Keratinocyte (primary cell): ENCODE data around the gene RNPS1. TPM values are rescaled to one million over a fixed set of nuclear protein-coding genes. Genes with fewer than 3 reads are reported as not detected.
"Not testable (repeated sequence)": the region's sequence is repeated elsewhere in the genome, so short reads cannot be mapped to it uniquely, and the experiment has no call there.

Experiments used
- DNase-seq: peaks from one replicate; pipeline ENCODE4 v3.0.0-alpha.2; 2011; ENCODE audit warnings: low read depth, missing footprints, low spot score
- FAIRE-seq: peaks from 2 replicates; lab custom pipeline; 2011; peaks lifted over from hg19 to GRCh38; lab: Jason Lieb, UNC
- H2AFZ ChIP-seq: 2 replicates; pipeline ENCODE4 v1.6.0; 2012; ENCODE audit warnings: low read length, control low read depth, inconsistent platforms; ENCODE audit not compliant: control insufficient read depth
- H3K27ac ChIP-seq: 2 replicates; pipeline ENCODE4 v1.5.1; 2011; ENCODE audit warnings: low read length; ENCODE audit not compliant: control insufficient read depth, insufficient read depth
- H3K27me3 ChIP-seq: 3 replicates; pipeline ENCODE4 v1.6.0; 2011; ENCODE audit warnings: low read length; ENCODE audit not compliant: control insufficient read depth, insufficient read depth; ENCODE audit errors: extremely low read depth
- H3K36me3 ChIP-seq, 2 experiments: 2 replicates in 1 of 2; 3 replicates in 1 of 2; pipeline ENCODE4 v1.5.1; 2011; ENCODE audit warnings: low read length in 2 of 2, mild to moderate bottlenecking in 1 of 2; ENCODE audit not compliant: control insufficient read depth in 2 of 2, insufficient read depth in 2 of 2; ENCODE audit errors: extremely low read depth in 1 of 2
- H3K4me1 ChIP-seq: 3 replicates; pipeline ENCODE4 v1.5.1; 2011; ENCODE audit warnings: low read length; ENCODE audit not compliant: control insufficient read depth, insufficient read depth; ENCODE audit errors: extremely low read depth
- H3K4me2 ChIP-seq: 3 replicates; pipeline ENCODE4 v1.6.0; 2011; ENCODE audit warnings: low read depth, low read length; ENCODE audit not compliant: control insufficient read depth, insufficient read depth; ENCODE audit errors: extremely low read depth
- H3K4me3 ChIP-seq, 3 experiments: fragments of 200-600 bp in 1 of 3; sonication (generic) in 1 of 3; 2 replicates in 2 of 3; 3 replicates in 1 of 3; pipeline ENCODE4 v1.5.1; 2011 to 2016; ENCODE audit warnings: low read length in 3 of 3, mild to moderate bottlenecking in 3 of 3, control low read depth in 2 of 3, inconsistent platforms in 1 of 3, low read depth in 1 of 3, mixed read lengths in 1 of 3, mixed run types in 1 of 3, moderate library complexity in 1 of 3; ENCODE audit not compliant: control insufficient read depth in 2 of 3, insufficient read depth in 2 of 3; ENCODE audit errors: extremely low read depth in 1 of 3
- H3K79me2 ChIP-seq: 2 replicates; pipeline ENCODE4 v1.6.0; 2012; ENCODE audit warnings: low read length; ENCODE audit not compliant: control insufficient read depth, insufficient read depth
- H3K9ac ChIP-seq: 3 replicates; pipeline ENCODE4 v1.6.0; 2011; ENCODE audit warnings: low read length; ENCODE audit not compliant: control insufficient read depth, insufficient read depth; ENCODE audit errors: extremely low read depth
- H3K9me1 ChIP-seq: 3 replicates; pipeline ENCODE4 v1.6.0; 2011; ENCODE audit warnings: low read length; ENCODE audit not compliant: control insufficient read depth, insufficient read depth; ENCODE audit errors: extremely low read depth
- H3K9me3 ChIP-seq: 2 replicates; pipeline ENCODE4 v1.5.1; 2012; ENCODE audit warnings: low read depth, low read length; ENCODE audit not compliant: control insufficient read depth
- H4K20me1 ChIP-seq: 3 replicates; pipeline ENCODE4 v1.6.0; 2011; ENCODE audit warnings: low read length; ENCODE audit not compliant: control insufficient read depth, insufficient read depth; ENCODE audit errors: extremely low read depth
- CTCF ChIP-seq, 3 experiments: IDR thresholded peaks in 1 of 3; conservative IDR thresholded peaks in 1 of 3; optimal IDR thresholded peaks in 1 of 3; 2 replicates in 2 of 3; 3 replicates in 1 of 3; pipeline versions ENCODE3 to v1.5.1; 2011; ENCODE audit warnings: low read length in 3 of 3, mild to moderate bottlenecking in 3 of 3, moderate library complexity in 2 of 3, control low read depth in 1 of 3, inconsistent platforms in 1 of 3; ENCODE audit not compliant: insufficient read depth in 2 of 3; ENCODE audit errors: extremely low read depth in 1 of 3
- EZH2 ChIP-seq: IDR thresholded peaks from one replicate; pipeline ENCODE4 v1.6.1; 2012; ENCODE audit warnings: inconsistent platforms, mild to moderate bottlenecking, low read length, moderate library complexity
- dilution Hi-C: fragments of 300-500 bp; cut with MboI; formaldehyde crosslinking; loops from one replicate; pipeline ENCODE4 v1.7.0; 2020; ENCODE audit warnings: low sequenced_read_pairs; ENCODE audit not compliant: extremely low pct_ligation_motif_present
- polyA plus RNA-seq, 5 experiments: library from polyadenylated mRNA; depleted of rRNA in 3 of 5; stranded (reverse) in 3 of 5; stranded (forward) in 1 of 5; unstranded in 1 of 5; fragments of >200 nt; gene quantifications; 1 replicate in 1 of 5; 2 replicates in 3 of 5; 3 replicates in 1 of 5; pipeline versions ENCODE4 v1.2.1 to v1.2.3, GENCODE V29; 2011 to 2012; ENCODE audit warnings: missing spikeins in 2 of 5, low read depth in 1 of 5, low replicate concordance in 1 of 5

RNPS1 gene
- polyA plus RNA-seq, 1 donor (not counting 4 experiments of a cell fraction or from before 2014, with no cell fraction given), result 89.4 TPM

DNA sequence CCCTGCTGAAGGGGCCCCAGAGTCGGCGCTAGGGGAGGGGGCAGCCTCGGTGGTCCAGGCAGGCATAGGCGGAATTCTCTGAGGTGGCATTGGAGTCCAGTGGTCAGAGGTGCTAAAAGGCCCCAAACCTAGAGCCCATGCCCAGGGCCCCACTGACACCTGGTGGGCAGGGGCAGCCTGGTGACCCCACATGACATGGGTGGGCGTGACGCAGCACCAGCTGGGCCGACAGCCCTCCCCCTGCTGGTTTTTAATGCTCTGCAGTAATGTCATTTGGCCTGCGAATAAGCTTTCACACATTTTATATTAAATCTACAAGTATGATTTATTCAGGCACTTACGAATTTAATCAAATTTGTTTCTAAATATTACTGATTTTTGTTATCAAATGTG lies 2.1 kb upstream of the RNPS1 start:
- no peak overlapping the region for H2AFZ ChIP-seq
- peaks cover 15% of the 10 kb centered on the region for H4K20me1 ChIP-seq
- H3K4me1 ChIP-seq, result peaks cover 15% of the 10 kb centered on the region
- H3K79me2 ChIP-seq, result peaks cover 34% of the 10 kb centered on the region
- no peaks in the 10 kb centered on the region for H3K27me3 ChIP-seq
- peaks cover 1 to 4% of the 10 kb centered on the region in 2 experiments for H3K36me3 ChIP-seq
- H3K4me3 ChIP-seq, result no peak overlapping the region
- no peak overlapping the region for H3K9ac ChIP-seq
- dilution Hi-C loops, result no loop called here
- no peak for FAIRE-seq
- no peak overlapping the region for H3K4me2 ChIP-seq
- DNase-seq, result no peak
- no peaks in the 10 kb centered on the region for H3K9me3 ChIP-seq
- peaks cover 2% of the 10 kb centered on the region for H3K9me1 ChIP-seq
- H3K27ac ChIP-seq, result no peak overlapping the region
- TF ChIP-seq CTCF (optimal IDR thresholded peaks at IDR 0.05 in 1 of 3, IDR thresholded peaks at IDR 0.05 in 1 of 3, conservative IDR thresholded peaks at IDR 0.05 in 1 of 3; ENCODE audit: extremely low read depth in 1 of 3, insufficient read depth in 2 of 3, low read length in 3 of 3), result no peak
- TF ChIP-seq EZH2, result no peak

- H3K9me3 ChIP-seq, dilution Hi-C loops, H3K27me3 ChIP-seq, DNase-seq, H3K9me1 ChIP-seq, FAIRE-seq: not testable (repeated sequence)
- H3K79me2 ChIP-seq, result peaks cover 60% of the 10 kb centered on the region
- peak overlapping the region; percentile 22 for H3K4me2 ChIP-seq
- H3K9ac ChIP-seq, result peak overlapping the region; percentile 92
- H2AFZ ChIP-seq, result peak overlapping the region; percentile 100
- peaks cover 35% of the 10 kb centered on the region for H4K20me1 ChIP-seq
- H3K4me1 ChIP-seq, result peaks cover 15% of the 10 kb centered on the region
- peaks cover 11 to 24% of the 10 kb centered on the region in 2 experiments for H3K36me3 ChIP-seq
- peak overlapping the region; percentile 86 to 94 (median 89) for H3K4me3 ChIP-seq
- peak overlapping the region; percentile 95 for H3K27ac ChIP-seq
Measured at GRCh38 chr16:2267505-2267912, 417 bp downstream of the RNPS1 start.

GRCh38 chr16:2266887-2267286 lies 1.0 kb downstream of the RNPS1 start:
- H3K9me1 ChIP-seq, H2AFZ ChIP-seq, H3K27me3 ChIP-seq, DNase-seq, dilution Hi-C loops, H3K9me3 ChIP-seq: not testable (repeated sequence)
- Histone ChIP-seq H3K4me2 (peak overlapping the region; percentile 83), H3K4me3 (peak overlapping the region; percentile 86 to 94 (median 89)), H3K9ac (peak overlapping the region; percentile 92), H3K36me3 (peaks cover 14 to 31% of the 10 kb centered on the region in 2 experiments), H3K79me2 (peaks cover 66% of the 10 kb centered on the region), H3K4me1 (peaks cover 15% of the 10 kb centered on the region), H4K20me1 (peaks cover 39% of the 10 kb centered on the region), H3K27ac (peak overlapping the region; percentile 95)
- peak; percentile 29 for FAIRE-seq

GRCh38 chr16:2263026-2263425 lies 4.9 kb downstream of the RNPS1 start:
- H3K27me3 ChIP-seq, dilution Hi-C loops, H2AFZ ChIP-seq, H3K4me1 ChIP-seq, H3K4me3 ChIP-seq, H3K27ac ChIP-seq, DNase-seq, H3K4me2 ChIP-seq, H3K9me3 ChIP-seq, H3K9ac ChIP-seq, FAIRE-seq, H3K9me1 ChIP-seq: not testable (repeated sequence)
- H4K20me1 ChIP-seq, result peaks cover 37% of the 10 kb centered on the region
- H3K36me3 ChIP-seq, result peaks cover 21 to 47% of the 10 kb centered on the region in 2 experiments
- H3K79me2 ChIP-seq, result peaks cover 83% of the 10 kb centered on the region
